ENCODE data around the gene FRMD4A. TPM values are rescaled to one million over a fixed set of nuclear protein-coding genes. Genes with fewer than 3 reads are reported as not detected.

The FRMD4A gene
- total RNA-seq, 2 donors from 2014 or later: 8.6 to 10.2 TPM

DNA sequence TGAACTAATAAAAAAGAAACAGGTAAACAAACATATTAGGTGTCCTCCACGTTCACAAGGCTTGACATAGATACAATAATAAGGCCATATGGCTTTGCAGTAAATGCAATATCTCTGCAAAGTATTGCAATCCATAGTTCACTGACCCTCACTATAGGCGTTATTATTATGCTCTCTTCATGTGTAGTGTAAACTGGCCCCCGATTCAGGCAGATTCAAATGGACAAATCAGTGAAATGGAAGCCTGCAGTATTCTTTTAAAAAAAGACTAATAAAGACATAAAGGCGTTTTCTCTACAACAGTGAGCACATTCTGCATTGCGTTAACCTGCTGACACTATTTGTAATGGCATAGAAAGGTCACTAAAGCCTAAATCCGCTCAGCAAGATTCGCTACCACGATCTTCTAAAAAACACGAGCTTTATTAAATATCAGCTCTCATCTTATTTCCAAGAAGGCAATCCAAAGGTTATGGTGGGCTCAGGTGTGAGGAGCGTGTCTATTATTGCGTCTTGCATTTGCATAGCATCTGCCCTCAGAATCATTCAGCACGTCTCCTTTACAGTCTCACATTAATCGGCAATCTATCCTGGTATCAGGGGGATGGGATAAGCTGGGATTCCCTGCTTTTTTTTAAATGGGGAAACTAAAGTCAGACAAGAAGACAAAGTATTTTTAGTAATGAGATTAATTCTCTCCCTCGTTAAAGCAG lies 36.2 kb downstream of the FRMD4A start:
- DNase-seq: no peak
- Histone ChIP-seq H3K4me1 (no peaks in the 10 kb centered on the region), H3K9ac (ENCODE audit: low read depth in 2 of 2, low read length in 2 of 2) (no peak overlapping the region), H3K36me3 (no peaks in the 10 kb centered on the region), H3K27ac (no peak overlapping the region), H3K4me3 (no peak overlapping the region), H3K27me3 (no peaks in the 10 kb centered on the region), H3K9me3 (no peaks in the 10 kb centered on the region)
- intact Hi-C loops (cut with DNase I): no loop called here
- TF ChIP-seq CTCF (IDR thresholded peaks at IDR 0.05): no peak

DNA sequence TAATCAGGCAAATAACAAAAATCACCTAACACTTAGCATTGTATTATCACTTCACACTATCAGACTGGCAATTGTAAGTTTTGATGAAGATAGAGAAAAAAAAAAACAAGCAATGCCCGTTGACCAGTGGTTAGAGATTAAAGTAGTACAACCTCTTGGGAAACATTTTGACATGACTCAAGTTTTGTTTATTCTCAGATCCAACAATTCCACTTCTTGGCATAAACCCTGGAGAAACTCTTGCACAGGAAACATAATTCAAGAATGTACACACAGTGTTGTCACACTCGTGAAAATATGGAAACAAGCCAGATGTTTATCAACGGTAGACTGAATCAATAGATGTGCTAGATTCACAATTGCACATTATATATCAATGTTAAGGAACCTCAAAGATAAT lies 37.2 kb downstream of the FRMD4A start:
- H3K4me1 ChIP-seq: no peaks in the 10 kb centered on the region
- no peak for TF ChIP-seq CTCF (IDR thresholded peaks at IDR 0.05)
- H3K27ac ChIP-seq: no peak overlapping the region
- H3K4me3 ChIP-seq: no peak overlapping the region
- H3K9ac ChIP-seq (ENCODE audit: low read depth in 2 of 2, low read length in 2 of 2): no peak overlapping the region
- H3K36me3 ChIP-seq: no peaks in the 10 kb centered on the region
- H3K9me3 ChIP-seq: no peaks in the 10 kb centered on the region
- DNase-seq: no peak
- intact Hi-C loops (cut with DNase I): no loop called here
- H3K27me3 ChIP-seq: no peaks in the 10 kb centered on the region

- intact Hi-C loops (cut with DNase I): no loop called here
- Histone ChIP-seq H3K4me3 (no peak overlapping the region), H3K4me1 (no peaks in the 10 kb centered on the region), H3K9me3 (no peaks in the 10 kb centered on the region), H3K9ac (ENCODE audit: low read depth in 2 of 2, low read length in 2 of 2) (no peak overlapping the region), H3K27ac (no peak overlapping the region), H3K27me3 (no peaks in the 10 kb centered on the region), H3K36me3 (no peaks in the 10 kb centered on the region)
- no peak for DNase-seq
- TF ChIP-seq CTCF (IDR thresholded peaks at IDR 0.05): no peak
Measured at GRCh38 chr10:14291296-14291695, 39.4 kb downstream of the FRMD4A start.

- Histone ChIP-seq H3K4me3 (no peak overlapping the region), H3K9me3 (no peaks in the 10 kb centered on the region), H3K9ac (ENCODE audit: low read depth in 2 of 2, low read length in 2 of 2) (no peak overlapping the region), H3K27ac (no peak overlapping the region), H3K36me3 (no peaks in the 10 kb centered on the region), H3K27me3 (no peaks in the 10 kb centered on the region), H3K4me1 (no peaks in the 10 kb centered on the region)
- intact Hi-C loops (cut with DNase I): no loop called here
- DNase-seq: no peak
- TF ChIP-seq CTCF (IDR thresholded peaks at IDR 0.05): no peak
Measured at GRCh38 chr10:14285941-14286560, 44.7 kb downstream of the FRMD4A start.

- intact Hi-C loops (cut with DNase I): no loop called here
- no peak for DNase-seq
- no peaks in the 10 kb centered on the region for H3K36me3 ChIP-seq
- no peak for TF ChIP-seq CTCF (IDR thresholded peaks at IDR 0.05)
- H3K9ac ChIP-seq (ENCODE audit: low read depth in 2 of 2, low read length in 2 of 2): no peak overlapping the region
- no peaks in the 10 kb centered on the region for H3K27me3 ChIP-seq
- no peak overlapping the region for H3K27ac ChIP-seq
- no peaks in the 10 kb centered on the region for H3K4me1 ChIP-seq
- no peaks in the 10 kb centered on the region for H3K9me3 ChIP-seq
- no peak overlapping the region for H3K4me3 ChIP-seq
Measured at GRCh38 chr10:14282276-14282675, 48.4 kb downstream of the FRMD4A start.
